Measurements from ENCODE around the gene IL1RN. TPM values are rescaled to one million over a fixed set of nuclear protein-coding genes. Genes with fewer than 3 reads are reported as not detected.

The IL1RN gene
- total and polyA plus RNA-seq, 2 donors from 2014 or later = 1.3 to 2.1 TPM

GRCh38 chr2:113122364-113122763, 5.0 kb upstream of the IL1RN start:
- Histone ChIP-seq H3K9ac (ENCODE audit: low read length in 3 of 3) (no peak overlapping the region), H3K36me3 (ENCODE audit: control insufficient read depth in 2 of 3, insufficient read depth in 3 of 3, low read length in 3 of 3) (no peaks in the 10 kb centered on the region), H3K27ac (ENCODE audit: low read depth in 2 of 2, low read length in 2 of 2) (no peak overlapping the region), H3K27me3 (ENCODE audit: control insufficient read depth, insufficient read depth, low read length) (no peaks in the 10 kb centered on the region), H3K9me3 (ENCODE audit: control insufficient read depth in 2 of 3, insufficient read depth in 1 of 3, low read length in 3 of 3) (no peaks in the 10 kb centered on the region), H3K4me1 (ENCODE audit: control insufficient read depth in 2 of 3, insufficient read depth in 2 of 3, low read depth in 1 of 3, low read length in 3 of 3) (no peaks in the 10 kb centered on the region), H3K4me3 (ENCODE audit: low read length in 3 of 3) (no peak overlapping the region)
- intact Hi-C loops (cut with DNase I) = no loop called here
- TF ChIP-seq CTCF (IDR thresholded peaks at IDR 0.05; ENCODE audit: borderline replicate concordance, extremely low read depth, insufficient read depth) = no peak
- FAIRE-seq = no peak
- DNase-seq = no peak

- Histone ChIP-seq H3K4me3 (ENCODE audit: low read length in 3 of 3) (no peak overlapping the region), H3K9ac (ENCODE audit: low read length in 3 of 3) (no peak overlapping the region), H3K27me3 (ENCODE audit: control insufficient read depth, insufficient read depth, low read length) (no peaks in the 10 kb centered on the region), H3K9me3 (ENCODE audit: control insufficient read depth in 2 of 3, insufficient read depth in 1 of 3, low read length in 3 of 3) (no peaks in the 10 kb centered on the region), H3K36me3 (ENCODE audit: control insufficient read depth in 2 of 3, insufficient read depth in 3 of 3, low read length in 3 of 3) (no peaks in the 10 kb centered on the region), H3K27ac (ENCODE audit: low read depth in 2 of 2, low read length in 2 of 2) (no peak overlapping the region), H3K4me1 (ENCODE audit: control insufficient read depth in 2 of 3, insufficient read depth in 2 of 3, low read depth in 1 of 3, low read length in 3 of 3) (no peaks in the 10 kb centered on the region)
- DNase-seq (no peak), FAIRE-seq (no peak)
- intact Hi-C loops (cut with DNase I) = no loop called here
- no peak for TF ChIP-seq CTCF (IDR thresholded peaks at IDR 0.05; ENCODE audit: borderline replicate concordance, extremely low read depth, insufficient read depth)
Measured at GRCh38 chr2:113123726-113124125, 3.7 kb upstream of the IL1RN start.

- H3K4me1 ChIP-seq (ENCODE audit: control insufficient read depth in 2 of 3, insufficient read depth in 2 of 3, low read depth in 1 of 3, low read length in 3 of 3) = no peaks in the 10 kb centered on the region
- H3K4me3 ChIP-seq (ENCODE audit: low read length in 3 of 3) = no peak overlapping the region
- no peak overlapping the region for H3K9ac ChIP-seq (ENCODE audit: low read length in 3 of 3)
- intact Hi-C loops (cut with DNase I) = no loop called here
- no peaks in the 10 kb centered on the region for H3K9me3 ChIP-seq (ENCODE audit: control insufficient read depth in 2 of 3, insufficient read depth in 1 of 3, low read length in 3 of 3)
- H3K36me3 ChIP-seq (ENCODE audit: control insufficient read depth in 2 of 3, insufficient read depth in 3 of 3, low read length in 3 of 3) = no peaks in the 10 kb centered on the region
- H3K27me3 ChIP-seq (ENCODE audit: control insufficient read depth, insufficient read depth, low read length) = no peaks in the 10 kb centered on the region
- H3K27ac ChIP-seq (ENCODE audit: low read depth in 2 of 2, low read length in 2 of 2) = no peak overlapping the region
- FAIRE-seq = no peak
- no peak for TF ChIP-seq CTCF (IDR thresholded peaks at IDR 0.05; ENCODE audit: borderline replicate concordance, extremely low read depth, insufficient read depth)
- no peak for DNase-seq
Measured at GRCh38 chr2:113124181-113124961, 3.0 kb upstream of the IL1RN start.

All from kidney (tissue), 14 donors.